IMR-90 (cell line): Measurements from ENCODE around the gene TPSG1. TPM values are rescaled to one million over a fixed set of nuclear protein-coding genes. Genes with fewer than 3 reads are reported as not detected.

ENCODE experiments used
- ATAC-seq: fragments of 200-7000 bp; cut with Tn5 transposase; 2 replicates; pipeline ENCODE4 v1.9.1; 2020; ENCODE audit warnings: low read depth, mild to moderate bottlenecking, moderate library complexity
- BruUV-seq: library from RNA; stranded (reverse); fragments of 400-500 nt; replicated peaks from 2 replicates; lab custom pipeline; 2021; lab: Mats Ljungman, UMichigan
- CTCF ChIA-PET: fragments of 300-600 bp; formaldehyde crosslinking; extraction: SDS; loops from one replicate; lab custom pipeline; 2021; ENCODE audit warnings: antibody characterized with exemption; lab: Yijun Ruan, JAX
- POLR2A ChIA-PET: fragments of 300-600 bp; sonication (Branson Sonifier 250); formaldehyde crosslinking; loops from one replicate; lab custom pipeline; 2022; ENCODE audit warnings: antibody characterized with exemption; ENCODE audit not compliant: unreplicated experiment; lab: Charles Lee
- DNase-seq: peaks from one replicate; pipeline ENCODE4 v3.0.0; 2013
- H2AFZ ChIP-seq: replicated peaks from 2 replicates; pipeline ENCODE3; 2013; ENCODE audit warnings: low read length, mild to moderate bottlenecking; ENCODE audit not compliant: poor library complexity
- H2AK5ac ChIP-seq: 2 replicates; pipeline ENCODE4 v1.6.1; 2013; ENCODE audit warnings: low read depth, low read length, inconsistent platforms
- H2AK9ac ChIP-seq: replicated peaks from 2 replicates; pipeline ENCODE3; 2013; ENCODE audit warnings: mild to moderate bottlenecking, low read depth, low read length, moderate library complexity; ENCODE audit not compliant: poor library complexity
- H2BK120ac ChIP-seq: 2 replicates; pipeline ENCODE4 v1.6.1; 2013; ENCODE audit warnings: low read depth, low read length, inconsistent platforms
- H2BK15ac ChIP-seq: 3 replicates; pipeline ENCODE4 v1.6.1; 2013; ENCODE audit warnings: low read depth, low read length, inconsistent platforms
- H2BK20ac ChIP-seq: 2 replicates; pipeline ENCODE4 v1.6.1; 2013; ENCODE audit warnings: low read depth, mild to moderate bottlenecking, inconsistent platforms, low read length, moderate library complexity
- H2BK5ac ChIP-seq: 2 replicates; pipeline ENCODE4 v1.6.1; 2013; ENCODE audit warnings: mild to moderate bottlenecking, low read depth, low read length, inconsistent platforms; ENCODE audit not compliant: poor library complexity, severe bottlenecking
- H3K14ac ChIP-seq: replicated peaks from 2 replicates; pipeline ENCODE4 v1.6.1; 2013; ENCODE audit warnings: low read depth, low read length, inconsistent platforms
- H3K18ac ChIP-seq: 2 replicates; pipeline ENCODE4 v1.6.1; 2013; ENCODE audit warnings: low read depth, low read length, control low read depth
- H3K23ac ChIP-seq: 2 replicates; pipeline ENCODE4 v1.6.1; 2013; ENCODE audit warnings: low read depth, low read length, inconsistent platforms
- H3K27ac ChIP-seq: 2 replicates; pipeline ENCODE4 v1.5.1; 2013; ENCODE audit warnings: mild to moderate bottlenecking, control low read depth, low read length; ENCODE audit not compliant: insufficient read depth
- H3K27me3 ChIP-seq: 2 replicates; pipeline ENCODE4 v1.6.1; 2013; ENCODE audit warnings: low read length; ENCODE audit not compliant: control insufficient read depth, insufficient read depth
- H3K36me3 ChIP-seq: 2 replicates; pipeline ENCODE4 v1.6.1; 2013; ENCODE audit warnings: low read length, mixed read lengths; ENCODE audit not compliant: control insufficient read depth, insufficient read depth
- H3K4ac ChIP-seq: 2 replicates; pipeline ENCODE4 v1.6.1; 2013; ENCODE audit warnings: low read depth, low read length, inconsistent platforms
- H3K4me1 ChIP-seq: 2 replicates; pipeline ENCODE4 v1.6.1; 2013; ENCODE audit warnings: low read length, mixed read lengths; ENCODE audit not compliant: control insufficient read depth, insufficient read depth
- H3K4me2 ChIP-seq: 2 replicates; pipeline ENCODE4 v1.6.1; 2013; ENCODE audit warnings: low read depth, mild to moderate bottlenecking, control low read depth, low read length, moderate library complexity
- H3K4me3 ChIP-seq: 2 replicates; pipeline ENCODE4 v1.5.1; 2013; ENCODE audit warnings: low read depth, mild to moderate bottlenecking, control low read depth, low read length, moderate library complexity; ENCODE audit not compliant: insufficient read depth
- H3K56ac ChIP-seq: 2 replicates; pipeline ENCODE4 v1.6.1; 2013; ENCODE audit warnings: low read length, inconsistent platforms; ENCODE audit not compliant: insufficient read depth; ENCODE audit errors: extremely low read depth
- H3K79me1 ChIP-seq, 2 experiments: 2 replicates each; pipeline ENCODE4 v1.6.1; 2013; ENCODE audit warnings: low read length in 2 of 2, inconsistent platforms in 1 of 2, low read depth in 1 of 2
- H3K9ac ChIP-seq: 2 replicates; pipeline ENCODE4 v1.6.1; 2013; ENCODE audit warnings: low read depth, low read length, control low read depth
- H3K9me1 ChIP-seq: 2 replicates; pipeline ENCODE4 v1.6.1; 2013; ENCODE audit warnings: low read length, inconsistent platforms; ENCODE audit not compliant: insufficient read depth
- H3K9me3 ChIP-seq: 2 replicates; pipeline ENCODE4 v1.6.1; 2013; ENCODE audit warnings: low read length; ENCODE audit not compliant: control insufficient read depth, insufficient read depth
- H4K20me1 ChIP-seq: 2 replicates; pipeline ENCODE4 v1.6.1; 2013; ENCODE audit warnings: low read length, inconsistent platforms; ENCODE audit not compliant: insufficient read depth
- H4K5ac ChIP-seq: 2 replicates; pipeline ENCODE4 v1.6.1; 2013; ENCODE audit warnings: mild to moderate bottlenecking, low read depth, low read length, control low read depth
- H4K8ac ChIP-seq, 2 experiments: 2 replicates each; pipeline ENCODE4 v1.6.1; 2013; ENCODE audit warnings: low read depth in 2 of 2, low read length in 2 of 2, control low read depth in 1 of 2, inconsistent platforms in 1 of 2
- H4K91ac ChIP-seq: 2 replicates; pipeline ENCODE4 v1.6.1; 2013; ENCODE audit warnings: low read depth, low read length, inconsistent platforms; ENCODE audit not compliant: insufficient read depth
- CEBPB ChIP-seq: IDR thresholded peaks from 2 replicates; pipeline ENCODE4 v1.6.1; 2012; ENCODE audit warnings: low read depth, low read length, improper control_type of control experiment
- FOS ChIP-seq: fragments of 150-350 bp; IDR thresholded peaks from 2 replicates; pipeline ENCODE4 v1.6.1; 2016; ENCODE audit warnings: low read depth, low read length
- MAFK ChIP-seq: IDR thresholded peaks from 2 replicates; pipeline ENCODE4 v1.6.1; 2012; ENCODE audit warnings: low read depth, low read length, improper control_type of control experiment
- WGBS, 2 experiments: methylation state at CpG; one replicate each; pipeline versions ENCODE4 v1.1.5 to v1.1.7; 2013; ENCODE audit warnings: missing lambda C conversion rate in 2 of 2; ENCODE audit not compliant: insufficient read length in 1 of 2; ENCODE audit errors: extremely low coverage in 2 of 2; 5-methylcytosine and 5-hydroxymethylcytosine counted together
- dilution Hi-C: fragments of 300-500 bp; cut with HindIII; formaldehyde crosslinking; loops from one replicate; pipeline ENCODE4 v1.14.3; 2018; ENCODE audit warnings: low sequenced_read_pairs; ENCODE audit not compliant: unreplicated experiment
- in situ Hi-C: fragments of 300-500 bp; cut with MboI; formaldehyde crosslinking; loops from 3 replicates; pipeline ENCODE4 v1.14.3; 2019; ENCODE audit warnings: low sequenced_read_pairs, inconsistent platforms, mixed read lengths
- intact Hi-C: fragments of 100-400 bp; cut with micrococcal nuclease; formaldehyde crosslinking; loops from 2 replicates; pipeline ENCODE4 v1.10.0; 2022
- polyA plus RNA-seq, 3 experiments: library from polyadenylated mRNA; depleted of rRNA; stranded (reverse); fragments of >200 nt; gene quantifications; 2 replicates each; pipeline ENCODE4 v1.2.3, GENCODE V29; 2012; ENCODE audit warnings: low replicate concordance in 1 of 3
- total RNA-seq: library from RNA; depleted of rRNA; stranded (reverse); fragments of >200 nt; gene quantifications from 2 replicates; pipeline ENCODE4 v1.2.3, GENCODE V29; 2012

TPSG1 gene
- total and polyA plus RNA-seq, 2 of the 4 experiments (the other 2 are of a cell fraction) = not detected

GRCh38 chr16:1214719-1215118 lies 10.3 kb downstream of the TPSG1 start:
- H4K5ac ChIP-seq = no peak overlapping the region
- no peak overlapping the region for H3K9ac ChIP-seq
- H3K79me1 ChIP-seq = no peaks in the 10 kb centered on the region
- H3K56ac ChIP-seq = no peak overlapping the region
- H3K14ac ChIP-seq = no peak overlapping the region
- ATAC-seq (no peak), DNase-seq (no peak)
- no TSS peak for BruUV-seq
- intact Hi-C loops (no loop called here), in situ Hi-C loops (loop anchor here (25.0 kb wide), 1 partner anchor 402 kb away; the partner anchor contains the start of gene GNG13), dilution Hi-C loops (no loop called here)
- no peak overlapping the region for H3K23ac ChIP-seq
- H3K4ac ChIP-seq = no peak overlapping the region
- no peak overlapping the region for H4K8ac ChIP-seq
- H3K27me3 ChIP-seq = no peaks in the 10 kb centered on the region
- peaks cover 4% of the 10 kb centered on the region; the same call in 1 of the 2 replicates for H3K36me3 ChIP-seq
- no peaks in the 10 kb centered on the region for H3K4me1 ChIP-seq
- no peaks in the 10 kb centered on the region for H4K20me1 ChIP-seq
- TF ChIP-seq MAFK (no peak), CEBPB (no peak), FOS (no peak)
- WGBS, 2 experiments = 40% methylated on average over 1 of the region's 16 CpGs; no CpG with 5 or more reads in 1 of the 2 experiments
- H3K18ac ChIP-seq = no peak overlapping the region
- H2AK5ac ChIP-seq = no peak overlapping the region
- H2BK15ac ChIP-seq = no peak overlapping the region
- POLR2A ChIA-PET = no interaction called here
- H4K91ac ChIP-seq = no peak overlapping the region
- H2AK9ac ChIP-seq = no peak overlapping the region
- CTCF ChIA-PET = no interaction called here
- H3K27ac ChIP-seq = no peak overlapping the region
- H3K9me3 ChIP-seq = no peaks in the 10 kb centered on the region
- H2BK20ac ChIP-seq = no peak overlapping the region
- no peaks in the 10 kb centered on the region for H3K9me1 ChIP-seq
- H2BK120ac ChIP-seq = no peak overlapping the region
- no peak overlapping the region for H3K4me3 ChIP-seq
- no peak overlapping the region for H2AFZ ChIP-seq
- H3K4me2 ChIP-seq = no peak overlapping the region
- no peak overlapping the region for H2BK5ac ChIP-seq
